PC-9 (cell line): ENCODE results near the gene NCKAP1.

ENCODE experiments used
- EZH2 ChIP-seq: fragments of 200-600 bp; sonication (generic); IDR thresholded peaks from 2 replicates; pipeline ENCODE4 v1.8.0; 2017; ENCODE audit warnings: antibody characterized with exemption, low read depth
- TF ChIP-seq, protein P1 (sequence below): fragments of 200-600 bp; sonication (generic); conservative IDR thresholded peaks from 2 replicates; pipeline ENCODE4 v1.6.1; 2017; ENCODE audit warnings: mixed run types, antibody characterized with exemption, mild to moderate bottlenecking, moderate library complexity

DNA sequence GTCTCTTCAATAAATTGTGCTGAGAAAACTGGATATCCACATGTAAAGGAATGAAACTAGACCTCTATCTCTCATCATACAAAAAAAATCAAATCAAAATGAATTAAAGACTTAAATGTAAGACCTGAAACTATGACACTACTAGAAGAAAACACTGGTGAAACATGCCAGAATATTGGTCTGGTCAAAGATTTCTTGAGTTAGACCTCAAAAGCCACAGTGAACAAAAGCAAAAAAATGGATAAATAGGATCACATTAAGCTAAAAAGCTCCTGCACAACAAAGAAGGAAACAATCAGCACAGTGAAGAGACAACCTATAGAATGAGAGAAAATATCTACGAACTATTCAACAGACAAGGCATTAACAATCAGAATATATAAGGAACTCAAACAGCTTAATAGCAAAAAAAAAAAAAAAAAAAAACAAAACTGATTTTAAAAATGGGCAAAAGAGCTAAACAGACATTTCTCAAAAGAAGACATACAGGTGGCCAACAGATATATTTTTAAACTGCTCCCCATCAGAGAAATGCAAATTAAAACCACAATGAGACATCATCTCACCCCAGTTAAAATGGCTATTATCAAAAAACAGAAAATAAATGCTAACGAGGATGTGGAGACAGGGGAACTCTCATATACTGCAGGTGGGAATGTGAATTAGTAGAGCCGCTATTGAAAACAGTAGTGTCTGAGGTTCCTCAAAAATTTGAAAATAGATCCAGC, 66.3 kb downstream of the NCKAP1 start:
- TF ChIP-seq, protein P1, sequence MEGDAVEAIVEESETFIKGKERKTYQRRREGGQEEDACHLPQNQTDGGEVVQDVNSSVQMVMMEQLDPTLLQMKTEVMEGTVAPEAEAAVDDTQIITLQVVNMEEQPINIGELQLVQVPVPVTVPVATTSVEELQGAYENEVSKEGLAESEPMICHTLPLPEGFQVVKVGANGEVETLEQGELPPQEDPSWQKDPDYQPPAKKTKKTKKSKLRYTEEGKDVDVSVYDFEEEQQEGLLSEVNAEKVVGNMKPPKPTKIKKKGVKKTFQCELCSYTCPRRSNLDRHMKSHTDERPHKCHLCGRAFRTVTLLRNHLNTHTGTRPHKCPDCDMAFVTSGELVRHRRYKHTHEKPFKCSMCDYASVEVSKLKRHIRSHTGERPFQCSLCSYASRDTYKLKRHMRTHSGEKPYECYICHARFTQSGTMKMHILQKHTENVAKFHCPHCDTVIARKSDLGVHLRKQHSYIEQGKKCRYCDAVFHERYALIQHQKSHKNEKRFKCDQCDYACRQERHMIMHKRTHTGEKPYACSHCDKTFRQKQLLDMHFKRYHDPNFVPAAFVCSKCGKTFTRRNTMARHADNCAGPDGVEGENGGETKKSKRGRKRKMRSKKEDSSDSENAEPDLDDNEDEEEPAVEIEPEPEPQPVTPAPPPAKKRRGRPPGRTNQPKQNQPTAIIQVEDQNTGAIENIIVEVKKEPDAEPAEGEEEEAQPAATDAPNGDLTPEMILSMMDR: no peak
- no peak for TF ChIP-seq EZH2
